ENCODE measurements around the gene AGK.
A peak's percentile ranks its signal among the peaks of the same experiment; 100 is the strongest.

Gene AGK

GRCh38 chr7:141551094-141551781 lies at the start of gene AGK:
Gene AGK, plus strand, starts transcription at chr7:141551410. Its CDS starts 4,057 bp downstream, at chr7:141555467.
- Histone ChIP-seq H3K36me3 (no peaks in the 10 kb centered on the region), H3K4me1 (ENCODE audit: control insufficient read depth in 1 of 2, insufficient read depth in 1 of 2, low read depth in 1 of 2, low read length in 1 of 2) (peaks cover 12 to 13% of the 10 kb centered on the region in 2 experiments), H3K27ac (no peak within 1 kb of the TSS), H3K27me3 (peaks cover 14% of the 10 kb centered on the region), H3K9me3 (no peaks in the 10 kb centered on the region), H3K4me3 (ENCODE audit: low read depth in 1 of 2, low read length in 1 of 2) (peak within 1 kb of the TSS; percentile 51 to 55)
- no peak for TF ChIP-seq CTCF (IDR thresholded peaks at IDR 0.05)

GRCh38 chr7:141501451-141501850 lies 49.8 kb upstream of the AGK start:
- no peaks in the 10 kb centered on the region for H3K4me1 ChIP-seq (ENCODE audit: control insufficient read depth in 1 of 2, insufficient read depth in 1 of 2, low read depth in 1 of 2, low read length in 1 of 2)
- peaks cover 27% of the 10 kb centered on the region for H3K27me3 ChIP-seq
- no peaks in the 10 kb centered on the region for H3K9me3 ChIP-seq
- H3K27ac ChIP-seq: no peak overlapping the region
- TF ChIP-seq CTCF (IDR thresholded peaks at IDR 0.05): no peak
- H3K4me3 ChIP-seq (ENCODE audit: low read depth in 1 of 2, low read length in 1 of 2): no peak overlapping the region
- H3K36me3 ChIP-seq: no peaks in the 10 kb centered on the region

GRCh38 chr7:141511316-141511675 lies 39.9 kb upstream of the AGK start:
- Histone ChIP-seq H3K4me1 (ENCODE audit: control insufficient read depth in 1 of 2, insufficient read depth in 1 of 2, low read depth in 1 of 2, low read length in 1 of 2) (no peaks in the 10 kb centered on the region), H3K36me3 (no peaks in the 10 kb centered on the region), H3K27ac (no peak overlapping the region), H3K9me3 (no peaks in the 10 kb centered on the region), H3K4me3 (ENCODE audit: low read depth in 1 of 2, low read length in 1 of 2) (no peak overlapping the region), H3K27me3 (peaks cover 75% of the 10 kb centered on the region)
- TF ChIP-seq CTCF (IDR thresholded peaks at IDR 0.05): no peak

- Histone ChIP-seq H3K36me3 (no peaks in the 10 kb centered on the region), H3K4me1 (ENCODE audit: control insufficient read depth in 1 of 2, insufficient read depth in 1 of 2, low read depth in 1 of 2, low read length in 1 of 2) (no peaks in the 10 kb centered on the region), H3K27me3 (peaks cover 76% of the 10 kb centered on the region), H3K9me3 (no peaks in the 10 kb centered on the region), H3K4me3 (ENCODE audit: low read depth in 1 of 2, low read length in 1 of 2) (no peak overlapping the region), H3K27ac (no peak overlapping the region)
- TF ChIP-seq CTCF (IDR thresholded peaks at IDR 0.05): no peak
Observed at GRCh38 chr7:141511676-141512396, 39.4 kb upstream of the AGK start.

DNA sequence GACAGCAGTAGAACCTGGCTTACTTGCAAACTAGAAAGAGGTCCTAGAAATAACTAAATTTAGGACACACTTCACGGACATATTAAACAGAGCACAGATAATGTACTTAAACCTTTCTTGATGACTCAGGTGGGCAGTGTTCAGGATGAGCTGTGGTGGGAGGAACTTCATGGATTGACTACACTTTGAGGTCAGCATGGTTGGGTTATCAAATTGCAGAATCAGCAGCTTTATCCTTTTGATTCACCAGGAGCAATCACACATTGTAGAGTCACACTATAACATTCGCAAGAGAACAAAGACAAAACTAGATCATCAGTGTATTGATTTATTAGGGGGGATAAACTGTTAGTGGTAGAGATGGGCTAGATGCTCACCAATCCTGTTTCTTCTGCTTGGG lies 38.6 kb upstream of the AGK start:
- peaks cover 76% of the 10 kb centered on the region for H3K27me3 ChIP-seq
- H3K36me3 ChIP-seq: no peaks in the 10 kb centered on the region
- no peaks in the 10 kb centered on the region for H3K9me3 ChIP-seq
- H3K4me1 ChIP-seq (ENCODE audit: control insufficient read depth in 1 of 2, insufficient read depth in 1 of 2, low read depth in 1 of 2, low read length in 1 of 2): no peaks in the 10 kb centered on the region
- TF ChIP-seq CTCF (IDR thresholded peaks at IDR 0.05): no peak
- no peak overlapping the region for H3K4me3 ChIP-seq (ENCODE audit: low read depth in 1 of 2, low read length in 1 of 2)
- H3K27ac ChIP-seq: no peak overlapping the region
